SK-N-SH treated with all-trans-retinoic acid at 6 μM for 48 hours (cell line): ENCODE data around the gene SFMBT2.

Source experiments
- TF ChIP-seq, protein P1 (sequence below): fragments of 250-450 bp; sonication (Bioruptor Pico); IDR thresholded peaks from 2 replicates; pipeline ENCODE4 v1.8.0; 2020; ENCODE audit warnings: mild to moderate bottlenecking, moderate library complexity, borderline replicate concordance
- TF ChIP-seq, protein P2 (sequence below): fragments of 250-450 bp; sonication (Bioruptor Pico); IDR thresholded peaks from 2 replicates; pipeline ENCODE4 v1.5.1; 2021; ENCODE audit warnings: mild to moderate bottlenecking, moderate library complexity

DNA sequence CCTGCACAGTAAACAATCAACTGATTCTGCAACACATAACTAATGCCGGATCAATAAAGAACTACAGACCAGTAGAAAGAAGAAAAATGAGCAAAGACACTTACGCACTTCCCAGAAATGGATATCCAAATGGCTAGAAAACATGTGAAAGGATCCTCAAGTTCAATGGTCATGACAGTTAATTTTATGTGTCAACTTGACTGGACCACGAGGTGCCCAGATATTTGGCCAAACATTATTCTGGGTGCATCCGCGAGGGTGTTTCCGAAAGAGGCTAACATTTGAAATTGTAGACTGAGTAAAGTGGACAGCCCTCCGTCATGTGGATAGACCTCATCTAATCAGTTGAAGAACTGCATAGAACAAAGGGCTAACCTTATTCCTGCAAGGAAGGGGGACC, 102.0 kb downstream of the SFMBT2 start:
- TF ChIP-seq, protein P1, sequence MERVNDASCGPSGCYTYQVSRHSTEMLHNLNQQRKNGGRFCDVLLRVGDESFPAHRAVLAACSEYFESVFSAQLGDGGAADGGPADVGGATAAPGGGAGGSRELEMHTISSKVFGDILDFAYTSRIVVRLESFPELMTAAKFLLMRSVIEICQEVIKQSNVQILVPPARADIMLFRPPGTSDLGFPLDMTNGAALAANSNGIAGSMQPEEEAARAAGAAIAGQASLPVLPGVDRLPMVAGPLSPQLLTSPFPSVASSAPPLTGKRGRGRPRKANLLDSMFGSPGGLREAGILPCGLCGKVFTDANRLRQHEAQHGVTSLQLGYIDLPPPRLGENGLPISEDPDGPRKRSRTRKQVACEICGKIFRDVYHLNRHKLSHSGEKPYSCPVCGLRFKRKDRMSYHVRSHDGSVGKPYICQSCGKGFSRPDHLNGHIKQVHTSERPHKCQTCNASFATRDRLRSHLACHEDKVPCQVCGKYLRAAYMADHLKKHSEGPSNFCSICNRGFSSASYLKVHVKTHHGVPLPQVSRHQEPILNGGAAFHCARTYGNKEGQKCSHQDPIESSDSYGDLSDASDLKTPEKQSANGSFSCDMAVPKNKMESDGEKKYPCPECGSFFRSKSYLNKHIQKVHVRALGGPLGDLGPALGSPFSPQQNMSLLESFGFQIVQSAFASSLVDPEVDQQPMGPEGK (CRISPR knock-in tag), result no peak
- TF ChIP-seq, protein P2, sequence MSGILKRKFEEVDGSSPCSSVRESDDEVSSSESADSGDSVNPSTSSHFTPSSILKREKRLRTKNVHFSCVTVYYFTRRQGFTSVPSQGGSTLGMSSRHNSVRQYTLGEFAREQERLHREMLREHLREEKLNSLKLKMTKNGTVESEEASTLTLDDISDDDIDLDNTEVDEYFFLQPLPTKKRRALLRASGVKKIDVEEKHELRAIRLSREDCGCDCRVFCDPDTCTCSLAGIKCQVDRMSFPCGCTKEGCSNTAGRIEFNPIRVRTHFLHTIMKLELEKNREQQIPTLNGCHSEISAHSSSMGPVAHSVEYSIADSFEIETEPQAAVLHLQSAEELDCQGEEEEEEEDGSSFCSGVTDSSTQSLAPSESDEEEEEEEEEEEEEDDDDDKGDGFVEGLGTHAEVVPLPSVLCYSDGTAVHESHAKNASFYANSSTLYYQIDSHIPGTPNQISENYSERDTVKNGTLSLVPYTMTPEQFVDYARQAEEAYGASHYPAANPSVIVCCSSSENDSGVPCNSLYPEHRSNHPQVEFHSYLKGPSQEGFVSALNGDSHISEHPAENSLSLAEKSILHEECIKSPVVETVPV (CRISPR knock-in tag), result no peak
